ENCODE measurements around the gene ANKRD13B.

Gene ANKRD13B

GRCh38 chr17:29561554-29562517, 31.1 kb upstream of the ANKRD13B start:
- H3K9me3 ChIP-seq (ENCODE audit: control insufficient read depth, insufficient read depth, low read length): no peaks in the 10 kb centered on the region
- H3K36me3 ChIP-seq (ENCODE audit: control insufficient read depth, insufficient read depth, low read length): no peaks in the 10 kb centered on the region
- H3K27me3 ChIP-seq (ENCODE audit: control insufficient read depth, insufficient read depth, low read length): peaks cover 23% of the 10 kb centered on the region
- no peaks in the 10 kb centered on the region for H3K4me1 ChIP-seq (ENCODE audit: control insufficient read depth, insufficient read depth, low read length)
- H3K9ac ChIP-seq (ENCODE audit: low read depth, low read length): no peak overlapping the region
- H3K4me3 ChIP-seq (ENCODE audit: low read depth, low read length): no peak overlapping the region

- Histone ChIP-seq H3K4me1 (ENCODE audit: control insufficient read depth, insufficient read depth, low read length) (no peaks in the 10 kb centered on the region), H3K9me3 (ENCODE audit: control insufficient read depth, insufficient read depth, low read length) (no peaks in the 10 kb centered on the region), H3K36me3 (ENCODE audit: control insufficient read depth, insufficient read depth, low read length) (no peaks in the 10 kb centered on the region), H3K4me3 (ENCODE audit: low read depth, low read length) (no peak overlapping the region), H3K27me3 (ENCODE audit: control insufficient read depth, insufficient read depth, low read length) (peaks cover 23% of the 10 kb centered on the region), H3K9ac (ENCODE audit: low read depth, low read length) (no peak overlapping the region)
These were observed 30.3 kb upstream of the ANKRD13B start for GRCh38 chr17:29562615-29563014.

GRCh38 chr17:29563816-29564215, 29.1 kb upstream of the ANKRD13B start:
- Histone ChIP-seq H3K4me1 (ENCODE audit: control insufficient read depth, insufficient read depth, low read length) (no peaks in the 10 kb centered on the region), H3K4me3 (ENCODE audit: low read depth, low read length) (no peak overlapping the region), H3K27me3 (ENCODE audit: control insufficient read depth, insufficient read depth, low read length) (peaks cover 23% of the 10 kb centered on the region), H3K9me3 (ENCODE audit: control insufficient read depth, insufficient read depth, low read length) (no peaks in the 10 kb centered on the region), H3K9ac (ENCODE audit: low read depth, low read length) (no peak overlapping the region), H3K36me3 (ENCODE audit: control insufficient read depth, insufficient read depth, low read length) (no peaks in the 10 kb centered on the region)

- Histone ChIP-seq H3K9ac (ENCODE audit: low read depth, low read length) (no peak overlapping the region), H3K36me3 (ENCODE audit: control insufficient read depth, insufficient read depth, low read length) (no peaks in the 10 kb centered on the region), H3K4me1 (ENCODE audit: control insufficient read depth, insufficient read depth, low read length) (peaks cover 2% of the 10 kb centered on the region), H3K9me3 (ENCODE audit: control insufficient read depth, insufficient read depth, low read length) (no peaks in the 10 kb centered on the region), H3K4me3 (ENCODE audit: low read depth, low read length) (peak overlapping the region; percentile 64), H3K27me3 (ENCODE audit: control insufficient read depth, insufficient read depth, low read length) (peaks cover 34% of the 10 kb centered on the region)
These were observed 27.1 kb upstream of the ANKRD13B start for GRCh38 chr17:29565643-29566472.

GRCh38 chr17:29566473-29567303, 26.2 kb upstream of the ANKRD13B start, which contains the start of gene ABHD15:
ABHD15 (minus strand) TSS chr17:29567037; CDS start chr17:29566966, 71 bp downstream.
- H3K9ac ChIP-seq (ENCODE audit: low read depth, low read length): peak within 1 kb of the TSS; percentile 24
- peaks cover 43% of the 10 kb centered on the region for H3K27me3 ChIP-seq (ENCODE audit: control insufficient read depth, insufficient read depth, low read length)
- peak within 1 kb of the TSS; percentile 84 for H3K4me3 ChIP-seq (ENCODE audit: low read depth, low read length)
- peaks cover 1% of the 10 kb centered on the region for H3K36me3 ChIP-seq (ENCODE audit: control insufficient read depth, insufficient read depth, low read length)
- H3K9me3 ChIP-seq (ENCODE audit: control insufficient read depth, insufficient read depth, low read length): no peaks in the 10 kb centered on the region
- H3K4me1 ChIP-seq (ENCODE audit: control insufficient read depth, insufficient read depth, low read length): peaks cover 2% of the 10 kb centered on the region

- Histone ChIP-seq H3K27me3 (ENCODE audit: control insufficient read depth, insufficient read depth, low read length) (peaks cover 48% of the 10 kb centered on the region), H3K4me3 (ENCODE audit: low read depth, low read length) (peak overlapping the region; percentile 84), H3K4me1 (ENCODE audit: control insufficient read depth, insufficient read depth, low read length) (peaks cover 2% of the 10 kb centered on the region), H3K9me3 (ENCODE audit: control insufficient read depth, insufficient read depth, low read length) (no peaks in the 10 kb centered on the region), H3K36me3 (ENCODE audit: control insufficient read depth, insufficient read depth, low read length) (peaks cover 2% of the 10 kb centered on the region), H3K9ac (ENCODE audit: low read depth, low read length) (no peak overlapping the region)
These were observed 25.7 kb upstream of the ANKRD13B start for GRCh38 chr17:29567304-29567553.

- no peaks in the 10 kb centered on the region for H3K9me3 ChIP-seq (ENCODE audit: control insufficient read depth, insufficient read depth, low read length)
- peak overlapping the region; percentile 24 for H3K9ac ChIP-seq (ENCODE audit: low read depth, low read length)
- H3K4me1 ChIP-seq (ENCODE audit: control insufficient read depth, insufficient read depth, low read length): peaks cover 2% of the 10 kb centered on the region
- H3K36me3 ChIP-seq (ENCODE audit: control insufficient read depth, insufficient read depth, low read length): peaks cover 2% of the 10 kb centered on the region
- H3K4me3 ChIP-seq (ENCODE audit: low read depth, low read length): peak overlapping the region; percentile 84
- peaks cover 48% of the 10 kb centered on the region for H3K27me3 ChIP-seq (ENCODE audit: control insufficient read depth, insufficient read depth, low read length)
These were observed 25.2 kb upstream of the ANKRD13B start for GRCh38 chr17:29567554-29568330.

GRCh38 chr17:29568331-29569244, 24.3 kb upstream of the ANKRD13B start, which contains the start of gene TP53I13:
TP53I13 (plus strand) TSS chr17:29568701; CDS start chr17:29568759, 58 bp downstream.
- Histone ChIP-seq H3K9me3 (ENCODE audit: control insufficient read depth, insufficient read depth, low read length) (no peaks in the 10 kb centered on the region), H3K27me3 (ENCODE audit: control insufficient read depth, insufficient read depth, low read length) (peaks cover 48% of the 10 kb centered on the region), H3K4me1 (ENCODE audit: control insufficient read depth, insufficient read depth, low read length) (peaks cover 2% of the 10 kb centered on the region), H3K36me3 (ENCODE audit: control insufficient read depth, insufficient read depth, low read length) (peaks cover 2% of the 10 kb centered on the region), H3K4me3 (ENCODE audit: low read depth, low read length) (peak within 1 kb of the TSS; percentile 84), H3K9ac (ENCODE audit: low read depth, low read length) (peak within 1 kb of the TSS; percentile 83)

GRCh38 chr17:29569245-29569950, 23.5 kb upstream of the ANKRD13B start:
- Histone ChIP-seq H3K4me1 (ENCODE audit: control insufficient read depth, insufficient read depth, low read length) (peaks cover 2% of the 10 kb centered on the region), H3K9ac (ENCODE audit: low read depth, low read length) (peak overlapping the region; percentile 83), H3K36me3 (ENCODE audit: control insufficient read depth, insufficient read depth, low read length) (peaks cover 2% of the 10 kb centered on the region), H3K9me3 (ENCODE audit: control insufficient read depth, insufficient read depth, low read length) (no peaks in the 10 kb centered on the region), H3K27me3 (ENCODE audit: control insufficient read depth, insufficient read depth, low read length) (peaks cover 43% of the 10 kb centered on the region), H3K4me3 (ENCODE audit: low read depth, low read length) (peak overlapping the region; percentile 81)

All from iPS-15b (cell line).